ENCODE data around the gene SLC45A2. TPM values are rescaled to one million over a fixed set of nuclear protein-coding genes. Genes with fewer than 3 reads are reported as not detected.
"Not testable (repeated sequence)": the region's sequence is repeated elsewhere in the genome, so short reads cannot be mapped to it uniquely, and the experiment has no call there.

The SLC45A2 gene
- total and polyA plus RNA-seq, 4 donors, result 0.39 to 0.56 (median 0.43) TPM

DNA sequence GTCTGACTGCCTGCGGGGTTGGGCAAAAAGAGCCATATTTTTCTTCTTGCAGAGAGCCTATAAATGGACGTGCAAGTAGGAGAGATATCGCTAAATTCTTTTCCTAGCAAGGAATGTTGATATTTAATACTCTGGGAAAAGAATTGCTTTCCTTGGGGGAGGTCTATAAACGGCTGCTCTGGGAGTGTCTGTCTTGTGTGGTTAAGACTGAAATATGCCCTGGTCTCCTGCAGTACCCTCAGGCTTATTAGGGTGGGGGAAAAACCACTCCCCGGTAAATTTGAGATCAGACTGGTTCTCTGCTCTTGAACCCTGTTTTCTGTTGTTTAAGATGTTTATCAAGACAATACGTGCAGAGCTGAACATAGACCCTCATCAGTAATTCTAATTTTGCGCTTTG lies 78.2 kb downstream of the SLC45A2 start:
- not testable (repeated sequence) for H3K4me1 ChIP-seq (ENCODE audit: control insufficient read depth, insufficient read depth, low read length); H3K27ac ChIP-seq (ENCODE audit: low read depth, low read length); H3K9me3 ChIP-seq (ENCODE audit: control insufficient read depth, insufficient read depth, low read length); H3K4me3 ChIP-seq (ENCODE audit: low read depth, low read length); H3K27me3 ChIP-seq (ENCODE audit: control insufficient read depth, insufficient read depth, low read length); DNase-seq (ENCODE audit: low read depth in 4 of 6, low spot score in 6 of 6); H3K36me3 ChIP-seq (ENCODE audit: control insufficient read depth, insufficient read depth, low read length)
- 96% methylated on average over 3 of the region's 7 CpGs for WGBS (ENCODE audit: insufficient coverage)

DNA sequence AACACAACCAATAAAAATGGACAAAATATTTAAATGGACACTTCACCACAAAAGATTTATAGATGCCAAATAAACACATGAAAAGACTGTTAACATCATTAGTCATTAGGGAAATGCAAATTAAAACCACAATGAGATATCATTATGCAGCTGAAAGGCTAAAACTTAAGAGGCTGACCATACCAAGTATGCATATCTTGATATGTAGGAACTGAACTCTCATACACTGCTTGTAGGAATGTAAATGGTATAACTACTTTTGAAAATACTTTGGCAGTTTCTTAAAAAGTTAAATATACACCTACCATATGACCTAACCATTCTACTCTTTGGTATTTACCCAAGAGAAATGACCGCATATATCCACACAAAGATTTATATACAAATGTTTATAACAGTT lies 79.1 kb downstream of the SLC45A2 start:
- no CpG with 5 or more reads among the region's 1 CpG for WGBS (ENCODE audit: insufficient coverage)
- Histone ChIP-seq H3K9me3 (ENCODE audit: control insufficient read depth, insufficient read depth, low read length) (peaks cover 3% of the 10 kb centered on the region), H3K36me3 (ENCODE audit: control insufficient read depth, insufficient read depth, low read length) (no peaks in the 10 kb centered on the region), H3K27ac (ENCODE audit: low read depth, low read length) (no peak overlapping the region), H3K27me3 (ENCODE audit: control insufficient read depth, insufficient read depth, low read length) (no peaks in the 10 kb centered on the region), H3K4me3 (ENCODE audit: low read depth, low read length) (no peak overlapping the region), H3K4me1 (ENCODE audit: control insufficient read depth, insufficient read depth, low read length) (no peaks in the 10 kb centered on the region)
- no peak for DNase-seq (ENCODE audit: low read depth in 4 of 6, low spot score in 6 of 6)

DNA sequence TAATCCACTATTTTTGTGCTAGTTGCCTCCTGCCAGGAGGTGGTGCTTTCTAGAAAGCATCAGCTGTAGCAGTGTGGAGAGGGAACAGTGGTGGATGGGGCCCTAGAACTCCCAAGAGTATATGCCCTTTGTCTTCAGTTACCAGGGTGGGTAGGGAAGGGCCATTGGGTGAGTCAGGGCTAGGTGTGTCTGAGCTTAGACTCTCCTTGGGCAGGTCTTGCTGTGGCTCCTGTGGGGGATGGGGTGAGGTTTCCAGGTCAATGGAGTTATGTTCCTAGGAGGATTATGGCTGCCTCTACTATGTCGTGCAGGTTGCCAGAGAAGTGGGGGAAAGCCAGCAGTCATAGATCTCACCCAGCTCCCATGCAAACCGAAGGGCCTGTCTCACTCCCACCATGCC lies 81.4 kb downstream of the SLC45A2 start:
- Histone ChIP-seq H3K9me3 (ENCODE audit: control insufficient read depth, insufficient read depth, low read length) (peaks cover 3% of the 10 kb centered on the region), H3K36me3 (ENCODE audit: control insufficient read depth, insufficient read depth, low read length) (no peaks in the 10 kb centered on the region), H3K4me1 (ENCODE audit: control insufficient read depth, insufficient read depth, low read length) (no peaks in the 10 kb centered on the region), H3K27ac (ENCODE audit: low read depth, low read length) (no peak overlapping the region), H3K27me3 (ENCODE audit: control insufficient read depth, insufficient read depth, low read length) (no peaks in the 10 kb centered on the region), H3K4me3 (ENCODE audit: low read depth, low read length) (no peak overlapping the region)
- DNase-seq (ENCODE audit: low read depth in 4 of 6, low spot score in 6 of 6), result no peak
- 100% methylated on average over 1 of the region's 2 CpGs for WGBS (ENCODE audit: insufficient coverage)

GRCh38 chr5:33901156-33901555 lies 83.3 kb downstream of the SLC45A2 start:
- no peak for DNase-seq (ENCODE audit: low read depth in 4 of 6, low spot score in 6 of 6)
- Histone ChIP-seq H3K9me3 (ENCODE audit: control insufficient read depth, insufficient read depth, low read length) (peaks cover 3% of the 10 kb centered on the region), H3K27me3 (ENCODE audit: control insufficient read depth, insufficient read depth, low read length) (no peaks in the 10 kb centered on the region), H3K4me3 (ENCODE audit: low read depth, low read length) (no peak overlapping the region), H3K4me1 (ENCODE audit: control insufficient read depth, insufficient read depth, low read length) (no peaks in the 10 kb centered on the region), H3K27ac (ENCODE audit: low read depth, low read length) (no peak overlapping the region), H3K36me3 (ENCODE audit: control insufficient read depth, insufficient read depth, low read length) (no peaks in the 10 kb centered on the region)
- no CpG with 5 or more reads among the region's 1 CpG for WGBS (ENCODE audit: insufficient coverage)

Small RNA genes within 50 kb of the gene (small RNA-seq; reads per million reads assigned to genes)
- gene AC139783.1 (ENCODE audit: low replicate concordance), result not detected

Other genes with a start within 250 kb of the SLC45A2 start
- 10 to 100 TPM; 18.4 to 44.5 TPM for gene ADAMTS12, start 92.7 kb downstream of the SLC45A2 start, total RNA-seq
- gene ADAMTS12, start 92.7 kb downstream of the SLC45A2 start, polyA plus RNA-seq (ENCODE audit: insufficient read length in 2 of 2), result 1 to 10 TPM; 8.1 to 8.7 TPM
- under 1 TPM; 0.28 to 0.89 TPM for gene RXFP3, start 48.3 kb downstream of the SLC45A2 start, total RNA-seq
- under 1 TPM; 0.54 to 0.59 TPM for gene RXFP3, start 48.3 kb downstream of the SLC45A2 start, polyA plus RNA-seq (ENCODE audit: insufficient read length in 2 of 2)
- 10 to 100 TPM; 13.4 to 18.6 TPM for gene AMACR, start 23.4 kb upstream of the SLC45A2 start, total RNA-seq
- gene AMACR, start 23.4 kb upstream of the SLC45A2 start, polyA plus RNA-seq (ENCODE audit: insufficient read length in 2 of 2), result 10 to 100 TPM; 15.7 to 21.8 TPM
- gene C1QTNF3, start 58.5 kb upstream of the SLC45A2 start, total RNA-seq, result 10 to 100 TPM; 49.8 to 52.4 TPM
- 10 to 100 TPM; 30.3 to 31.6 TPM for gene C1QTNF3, start 58.5 kb upstream of the SLC45A2 start, polyA plus RNA-seq (ENCODE audit: insufficient read length in 2 of 2)

All from spinal cord (tissue), 10 donors.